ENCODE data around the gene DCP1B.
"Not testable (repeated sequence)": the region's sequence is repeated elsewhere in the genome, so short reads cannot be mapped to it uniquely, and the experiment has no call there.

The DCP1B gene

DNA sequence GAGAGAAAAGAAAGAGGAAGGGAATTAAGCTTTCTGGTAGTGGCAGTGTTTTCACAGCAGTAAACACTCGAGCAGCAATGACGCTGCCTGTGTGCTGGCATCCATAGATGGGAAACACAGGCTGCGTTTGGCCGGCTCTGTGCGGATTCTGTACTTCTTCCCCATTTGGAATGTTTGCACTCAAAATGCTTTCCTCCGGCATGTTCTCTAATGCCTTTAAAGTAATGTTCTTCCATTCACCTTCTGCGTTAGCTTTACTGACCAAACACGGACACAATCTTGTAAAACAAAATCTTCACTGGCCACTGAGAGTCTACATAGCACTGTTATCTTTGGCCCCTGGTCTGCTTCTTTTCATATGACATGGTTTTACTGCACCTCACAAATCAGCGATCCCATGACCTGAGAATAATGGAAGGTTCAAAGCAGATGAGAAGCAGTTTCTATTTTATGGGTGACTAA, 31.4 kb downstream of the DCP1B start:
- no peak for DNase-seq

DNA sequence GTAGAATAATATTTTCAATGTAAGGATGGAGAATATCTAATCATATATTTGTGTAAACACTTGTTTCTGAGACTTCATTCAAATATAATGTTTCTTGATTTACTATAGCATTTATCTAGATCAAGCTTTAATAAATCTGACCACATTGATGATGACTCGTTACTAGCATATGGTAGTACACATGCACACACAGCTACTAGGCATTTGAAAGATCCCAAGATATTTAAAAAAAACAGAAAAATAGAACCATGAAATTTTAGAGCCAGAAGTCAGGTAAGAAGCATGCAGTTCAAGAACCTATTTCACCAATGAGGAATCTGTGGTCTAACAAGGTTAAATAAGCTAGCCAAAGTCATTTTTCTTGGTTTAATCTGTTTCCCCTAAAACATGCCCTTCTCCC, 32.0 kb downstream of the DCP1B start:
- no peak for DNase-seq

DNA sequence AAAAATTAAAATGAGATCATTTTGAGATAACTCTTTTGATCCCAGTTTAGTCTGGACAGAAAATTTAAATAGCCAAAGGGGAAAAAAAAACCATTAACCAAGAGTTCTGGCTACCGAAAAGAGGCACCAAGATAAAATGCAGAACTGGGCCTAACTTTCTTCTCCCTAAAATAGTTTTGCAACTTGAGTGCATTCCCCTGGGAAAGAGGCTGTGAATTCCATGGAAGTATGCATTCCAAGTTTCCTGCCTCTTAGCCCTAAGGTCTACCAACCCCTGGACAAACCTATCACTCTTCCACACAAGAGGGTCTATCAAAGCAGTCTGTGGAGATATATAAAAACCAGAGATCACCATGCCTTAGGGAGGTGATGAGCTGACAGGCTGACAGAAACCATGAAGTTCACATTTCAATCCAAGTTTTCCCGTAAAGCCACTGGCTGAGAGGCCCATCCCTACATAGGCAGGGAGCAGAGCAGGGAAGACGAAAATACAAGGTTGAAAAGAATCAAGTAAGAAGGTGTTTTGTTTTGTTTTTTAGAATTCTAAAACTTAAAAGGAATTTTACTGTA, 33.8 kb downstream of the DCP1B start:
- DNase-seq: no peak

DNA sequence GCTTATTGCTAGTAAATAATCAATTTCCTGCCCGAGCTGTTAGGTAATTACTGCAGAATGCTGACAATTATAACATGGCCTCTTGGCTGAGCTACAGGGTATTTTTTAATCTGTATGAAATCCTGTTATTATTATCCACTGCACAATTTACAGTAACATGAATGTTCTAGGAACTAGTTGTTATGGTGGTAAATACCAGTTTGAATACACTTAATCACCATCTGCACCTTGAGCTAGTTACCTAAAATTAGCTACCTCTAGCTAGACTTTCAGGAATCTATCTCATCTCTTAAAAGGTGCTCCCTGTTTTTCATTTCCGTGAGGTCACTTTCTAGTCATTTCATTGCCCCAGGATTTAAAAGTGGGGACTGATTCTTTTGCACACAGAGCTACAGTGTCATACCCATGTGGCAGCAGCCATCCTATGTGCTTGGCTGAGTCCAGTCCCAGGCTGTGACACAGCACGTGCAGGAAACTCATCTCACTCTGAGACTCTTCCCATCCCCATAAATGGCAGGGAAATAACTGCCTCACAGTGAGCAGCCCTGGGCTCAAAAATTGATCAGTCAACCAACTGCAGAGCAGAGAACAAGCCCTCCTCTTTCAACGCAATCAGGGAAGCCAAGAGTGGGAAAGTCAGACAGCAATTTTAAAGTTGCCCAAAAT, 37.6 kb downstream of the DCP1B start:
- no peak for DNase-seq

DNA sequence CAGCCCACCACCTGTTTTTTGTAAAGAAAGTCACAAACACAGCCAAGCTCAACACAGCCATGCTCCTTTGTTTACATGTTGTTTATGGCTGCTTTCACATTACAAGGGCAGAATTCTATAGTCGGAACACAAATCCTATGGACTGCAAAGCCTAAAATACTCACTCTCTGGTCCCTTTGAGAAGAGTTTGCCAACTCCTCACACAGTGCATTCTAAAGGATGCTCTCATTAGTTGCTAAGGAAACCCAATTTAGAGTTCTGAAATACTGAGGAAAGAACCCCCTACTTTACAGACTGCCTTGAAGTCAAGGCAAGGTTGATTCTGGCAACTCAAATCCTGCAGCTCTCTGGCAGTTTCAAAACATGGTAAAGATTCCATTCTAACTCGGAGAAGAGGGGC, 38.3 kb downstream of the DCP1B start:
- DNase-seq: no peak

DNA sequence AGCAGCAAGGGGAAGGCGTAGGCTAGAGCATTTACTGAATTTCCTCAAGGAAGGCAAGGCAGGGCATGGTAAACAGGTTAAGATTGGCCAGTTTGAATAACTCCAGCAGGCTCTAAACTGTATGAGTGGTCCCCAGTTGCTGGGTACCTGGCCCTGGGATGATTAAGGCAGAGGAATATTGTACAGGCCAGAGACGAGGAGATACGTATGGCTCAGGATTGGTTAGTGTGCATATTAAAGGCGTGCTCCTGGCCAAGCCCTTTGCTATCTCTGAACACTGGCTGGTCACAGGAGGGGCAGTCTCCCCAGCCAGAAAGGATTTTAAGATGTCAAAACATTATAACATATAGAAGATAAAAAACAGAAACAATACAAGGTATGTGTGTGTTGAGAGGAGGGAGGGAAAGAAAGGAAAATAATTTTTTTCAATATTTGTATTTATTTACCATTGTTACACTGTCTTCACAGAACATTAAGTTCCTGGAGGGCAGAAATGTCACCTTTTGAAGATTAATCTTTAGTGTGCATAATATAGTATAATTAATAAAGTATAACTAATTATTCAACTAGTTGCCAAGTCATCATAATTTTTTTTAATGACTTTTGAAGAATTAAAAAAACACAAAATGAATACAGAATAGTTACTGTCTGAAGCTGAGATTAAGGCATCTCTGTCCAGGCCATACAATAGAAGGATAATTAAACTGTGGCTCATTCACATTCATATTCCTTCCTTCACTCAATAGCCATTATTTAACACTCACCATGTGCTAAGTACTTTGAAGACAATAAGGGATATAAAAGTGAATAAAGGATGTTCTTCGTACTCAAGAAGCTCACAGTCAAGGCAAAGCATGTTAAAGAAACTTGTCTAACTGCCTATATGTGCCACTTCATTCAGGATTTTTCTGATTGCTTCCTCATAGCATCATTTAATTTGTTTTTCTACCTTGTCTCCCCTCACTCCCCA, 41.9 kb downstream of the DCP1B start:
- no peak for DNase-seq

DNA sequence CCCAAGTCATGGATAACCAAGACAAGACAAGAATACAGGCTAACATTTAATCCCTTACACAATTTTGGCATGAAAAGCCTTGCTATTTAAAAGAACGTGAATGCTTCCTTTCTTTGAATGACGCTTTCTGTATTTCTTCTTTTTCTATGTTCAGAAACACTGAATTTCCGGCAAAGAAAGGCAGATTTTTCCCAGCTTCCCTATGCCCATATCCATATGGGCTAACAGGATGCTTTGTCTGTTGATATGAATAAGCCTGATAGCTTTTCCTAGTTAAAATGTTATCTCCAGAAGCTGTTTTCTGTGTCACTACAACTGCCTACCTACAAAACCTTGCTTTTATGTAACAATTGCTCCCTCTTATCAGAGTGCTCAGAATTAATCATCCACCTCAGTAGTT, 47.5 kb downstream of the DCP1B start:
- DNase-seq: no peak

DNA sequence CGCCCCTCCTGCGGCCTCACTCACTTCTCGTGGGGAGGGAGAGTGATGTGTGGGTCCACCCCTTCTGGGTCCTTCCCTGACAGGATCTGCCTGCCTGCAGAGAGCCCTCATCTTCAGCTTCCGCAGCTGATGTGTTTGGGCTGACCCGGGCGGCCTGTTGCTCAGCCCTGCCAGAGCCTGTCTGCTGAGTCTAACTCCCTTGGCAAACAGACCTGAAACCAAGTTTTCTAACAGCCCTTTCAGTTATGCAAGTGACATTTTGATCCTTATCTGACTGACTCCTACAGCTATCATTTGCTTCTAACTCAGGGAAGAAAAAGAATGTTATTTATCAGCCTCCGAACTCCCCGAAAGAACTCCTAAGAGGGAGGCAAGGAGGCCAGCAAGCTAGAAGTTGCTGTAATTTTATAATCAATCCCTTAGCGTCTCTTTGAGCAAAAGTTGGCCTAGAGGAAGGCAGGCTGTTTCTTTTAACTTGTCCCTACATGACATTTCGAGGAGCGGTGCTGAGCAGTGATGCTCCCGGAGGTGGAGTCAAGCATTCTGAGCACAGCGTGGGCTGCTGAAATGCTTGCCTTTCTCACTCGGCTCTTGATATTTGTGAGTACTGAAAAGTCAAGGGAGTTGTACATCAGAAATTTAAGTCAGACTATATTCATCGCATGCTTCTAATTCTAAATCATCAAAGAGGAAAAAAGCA, 54.3 kb downstream of the DCP1B start:
- DNase-seq: no peak

DNA sequence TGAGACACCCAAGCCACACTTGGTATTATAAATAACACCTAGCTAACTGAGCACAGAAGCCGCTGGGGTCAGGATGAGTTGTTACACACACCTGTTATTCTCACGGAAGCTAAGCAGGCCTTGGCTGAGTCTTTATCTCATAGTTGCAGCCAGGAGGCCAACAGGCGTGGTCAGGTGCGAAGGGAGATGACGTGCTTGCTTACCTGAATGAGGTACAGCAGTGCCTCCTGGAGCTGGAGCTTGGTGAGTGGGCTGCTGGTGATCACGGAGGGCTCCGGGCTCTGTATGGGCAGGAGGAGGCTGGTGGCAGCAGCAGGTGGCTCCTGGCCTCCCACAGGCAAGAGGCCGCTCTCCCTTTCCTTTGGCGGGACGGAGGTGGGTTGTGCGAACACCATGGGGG, 55.4 kb downstream of the DCP1B start:
- no peak for DNase-seq

DNA sequence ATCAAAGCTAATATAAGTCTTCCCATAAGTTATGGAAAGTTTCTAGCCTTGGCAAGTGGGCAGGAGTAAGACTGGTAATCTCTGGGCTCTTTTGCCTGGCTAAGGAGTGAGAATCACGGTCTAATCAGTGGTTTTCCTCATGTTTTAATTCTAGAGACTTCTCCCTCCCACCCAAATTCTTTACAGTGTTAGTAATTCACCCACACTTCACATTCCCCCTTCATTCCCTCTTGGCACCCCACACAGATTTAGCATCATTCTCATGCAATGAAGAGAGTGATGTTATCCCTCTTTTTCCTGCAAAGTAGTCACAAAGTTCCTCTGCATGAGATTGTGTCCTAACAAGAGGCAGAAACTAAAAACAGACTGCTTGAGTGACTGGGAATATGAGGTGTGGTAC, 57.2 kb downstream of the DCP1B start:
- no peak for DNase-seq

DNA sequence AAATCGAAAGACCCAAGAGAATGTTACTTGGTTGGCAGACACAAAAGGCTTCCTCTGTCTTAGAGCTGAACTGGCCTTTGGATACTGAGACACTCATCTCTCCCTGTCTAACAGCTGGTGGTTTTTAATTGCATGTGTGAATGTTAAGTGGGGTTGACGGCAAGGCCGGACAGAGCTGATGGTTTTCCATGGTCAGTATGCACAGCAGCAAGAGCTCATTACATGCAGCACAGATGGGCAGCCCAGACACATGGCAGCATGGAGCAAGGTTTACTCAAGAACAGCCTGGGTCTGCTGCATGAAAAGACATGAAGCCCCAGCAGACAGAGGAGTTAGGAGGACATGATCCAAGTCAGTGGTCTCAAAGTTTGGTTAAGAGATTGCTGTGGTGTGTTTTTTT, 58.0 kb downstream of the DCP1B start:
- no peak for DNase-seq

DNA sequence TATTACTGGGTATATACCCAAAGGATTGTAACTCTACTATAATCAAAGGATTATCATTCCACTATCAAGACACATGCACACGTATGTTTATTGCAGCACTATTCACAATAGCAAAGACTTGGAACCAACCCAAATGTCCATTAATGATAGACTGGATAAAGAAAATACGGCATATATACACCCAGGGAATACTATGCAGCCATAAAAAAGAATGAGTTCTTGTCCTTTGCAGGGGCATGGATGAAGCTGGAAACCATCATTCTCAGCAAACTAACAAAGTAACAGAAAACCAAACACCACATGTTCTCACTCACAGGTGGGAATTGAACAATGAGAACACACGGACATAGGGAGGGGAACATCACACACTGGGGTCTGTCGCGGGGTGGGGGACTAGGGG, 58.8 kb downstream of the DCP1B start:
- DNase-seq: not testable (repeated sequence)

DNA sequence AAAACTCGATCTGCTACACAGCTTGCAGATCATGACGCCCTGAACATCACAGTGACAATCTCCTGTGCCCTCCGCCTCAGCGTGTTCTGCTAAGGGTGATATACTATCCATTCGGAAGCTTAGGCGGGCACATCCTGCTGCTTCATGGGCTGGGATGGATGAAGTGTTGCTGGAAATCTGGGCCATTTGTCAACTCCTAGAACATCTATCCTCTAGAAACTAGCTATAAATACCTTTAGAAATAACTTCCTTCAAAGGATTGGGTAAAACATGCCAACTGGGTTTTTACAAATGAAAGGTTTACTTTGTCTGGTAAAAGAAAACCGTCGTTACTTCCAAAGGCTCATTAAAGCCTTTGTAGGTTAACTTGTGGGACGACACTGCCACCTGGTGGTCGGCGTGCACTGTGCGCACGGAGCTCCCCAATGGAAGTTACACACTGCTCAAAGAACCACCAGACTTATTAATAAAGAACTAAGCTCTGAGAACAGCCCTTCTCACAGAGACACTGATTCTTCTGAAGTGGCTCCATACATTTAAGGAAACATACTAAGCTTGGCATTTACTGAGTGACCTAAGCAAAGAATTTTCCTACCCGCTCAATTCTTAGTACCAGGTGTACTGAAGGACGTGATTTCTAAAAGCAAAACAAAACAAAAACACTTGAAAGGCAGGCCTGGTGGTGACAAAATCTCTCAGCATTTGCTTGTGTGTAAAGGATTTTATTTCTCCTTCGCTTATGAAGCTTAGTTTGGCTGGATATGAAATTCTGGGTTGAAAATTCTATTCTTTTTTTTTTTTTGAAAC, 64.3 kb downstream of the DCP1B start:
- peak; percentile 90 for DNase-seq

DNA sequence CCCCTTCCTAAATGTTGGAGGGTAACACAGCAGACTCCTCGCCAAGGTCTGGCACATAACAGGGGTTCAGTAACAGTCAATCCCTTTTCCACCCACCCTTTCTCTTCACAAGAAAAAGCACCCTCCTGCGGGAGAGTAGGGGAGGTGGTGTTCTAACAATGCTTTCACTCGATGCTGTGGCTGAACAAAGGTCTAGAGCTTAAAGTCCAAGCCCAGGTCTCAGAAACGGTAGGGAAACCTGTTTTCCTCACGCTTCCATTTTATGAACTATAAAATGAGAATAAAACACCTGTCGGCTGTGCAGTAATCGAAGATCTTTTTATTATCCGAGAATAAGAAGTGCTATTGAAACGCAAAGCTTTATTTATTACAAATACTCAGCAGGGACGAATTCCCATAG, 64.9 kb downstream of the DCP1B start:
- DNase-seq: no peak

DNA sequence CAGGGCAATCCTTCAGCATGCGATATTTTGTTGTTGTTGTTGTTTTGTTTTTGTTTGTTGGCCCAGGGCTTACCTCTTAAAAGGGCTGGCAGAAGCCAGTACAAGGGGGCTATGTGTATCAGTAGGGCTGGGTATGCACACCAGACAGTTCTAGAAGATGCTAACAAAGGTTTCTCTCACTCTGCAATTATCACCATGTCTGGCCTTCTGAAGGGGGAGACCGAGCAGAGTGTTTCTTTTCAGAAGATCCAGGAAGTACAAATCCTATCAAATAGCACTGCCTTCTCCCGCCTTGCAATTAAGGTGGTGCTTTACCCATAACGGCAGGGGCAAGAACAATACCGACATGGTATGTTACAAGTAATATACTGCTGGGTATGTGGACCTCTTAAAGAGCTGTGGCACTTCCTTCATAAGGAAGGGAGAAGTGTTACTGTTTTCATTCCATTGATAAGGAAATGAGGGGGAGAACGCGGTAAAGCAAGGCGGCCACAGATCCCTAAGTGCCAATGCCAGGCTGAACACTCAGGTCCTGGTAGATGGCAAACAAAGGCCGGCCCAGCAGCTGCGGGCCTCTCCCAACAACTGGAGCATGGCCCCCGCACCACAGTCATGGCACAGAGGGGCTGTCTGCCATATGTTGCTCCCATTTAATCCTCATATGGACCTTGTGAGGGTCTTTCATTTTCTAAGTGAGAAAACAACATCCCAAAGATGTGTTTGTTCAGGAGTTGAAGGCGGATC, 66.6 kb downstream of the DCP1B start:
- no peak for DNase-seq

DNA sequence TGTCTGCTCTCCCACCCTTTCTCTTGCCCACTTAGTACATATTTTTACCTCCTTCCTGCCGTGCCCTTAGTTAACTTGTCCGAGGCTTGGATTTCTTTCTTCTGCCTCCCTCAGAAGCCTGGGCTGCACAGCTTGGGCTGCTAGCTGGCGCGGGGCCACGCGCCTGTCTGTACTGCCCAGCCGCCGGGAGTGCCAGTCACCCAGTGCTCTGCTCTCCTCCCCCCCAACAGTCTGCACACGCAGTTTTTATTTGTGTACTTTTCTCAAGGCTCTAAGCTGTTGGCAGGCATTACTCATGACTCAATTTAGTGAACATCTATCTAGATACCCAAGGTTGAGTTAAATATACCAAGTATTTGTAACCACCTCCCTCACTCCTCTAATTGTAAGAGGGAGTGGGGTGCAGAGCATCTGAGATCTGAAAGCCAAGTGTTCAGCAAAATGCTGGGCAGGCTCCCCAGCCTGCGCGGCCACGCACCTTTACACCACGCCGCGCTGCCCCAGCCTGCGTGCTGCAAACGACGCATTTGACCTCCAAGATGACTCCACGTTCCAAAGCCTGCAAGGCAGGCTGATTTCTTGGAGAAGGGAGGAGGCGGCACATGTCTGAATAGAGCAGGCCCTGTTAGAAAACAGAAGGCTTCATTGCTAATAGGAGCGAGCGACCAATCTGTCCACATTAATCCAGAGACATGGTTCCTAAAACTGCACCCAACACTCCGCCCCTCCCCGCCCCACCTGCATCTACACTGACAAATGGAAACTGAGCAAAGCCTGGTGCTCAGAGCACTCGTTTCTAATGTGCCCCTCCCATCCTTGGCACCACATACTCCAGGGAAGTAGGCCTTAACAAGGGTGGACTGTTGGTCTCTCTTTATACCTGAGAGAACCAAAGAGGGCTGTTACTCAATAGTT, 67.6 kb downstream of the DCP1B start:
- DNase-seq: no peak

DNA sequence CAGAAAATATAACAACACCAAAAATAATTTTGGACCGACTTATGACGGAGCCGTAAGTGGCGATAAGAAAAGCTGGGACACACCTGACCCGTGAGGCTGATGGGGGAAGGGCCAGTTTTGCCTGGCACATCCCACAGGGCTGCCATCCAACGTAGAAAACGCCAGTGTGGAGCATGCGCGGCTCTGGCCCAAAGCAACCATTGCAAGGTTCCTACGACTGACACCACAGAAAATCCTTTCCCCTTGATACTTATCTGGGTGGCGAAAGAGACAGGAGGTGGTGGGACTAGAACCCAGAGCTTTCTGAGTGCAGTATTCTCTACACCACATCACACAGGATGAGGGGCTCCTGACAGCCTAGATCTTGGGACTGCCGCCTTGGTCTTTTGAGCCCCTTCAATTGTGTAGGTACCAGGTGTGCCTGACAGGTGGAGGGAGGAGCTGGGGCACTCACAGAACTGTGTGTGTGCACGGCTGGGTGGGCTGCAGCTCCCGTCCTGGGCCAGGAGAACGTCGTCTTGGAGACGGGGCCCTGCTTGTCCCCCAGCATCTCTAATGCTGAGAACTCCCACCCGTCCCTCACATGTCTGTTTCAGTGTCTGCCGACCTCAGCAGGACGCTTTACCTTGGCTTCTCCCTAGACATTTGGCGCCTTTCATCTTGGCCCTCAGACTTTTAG, 68.4 kb downstream of the DCP1B start:
- DNase-seq: no peak

DNA sequence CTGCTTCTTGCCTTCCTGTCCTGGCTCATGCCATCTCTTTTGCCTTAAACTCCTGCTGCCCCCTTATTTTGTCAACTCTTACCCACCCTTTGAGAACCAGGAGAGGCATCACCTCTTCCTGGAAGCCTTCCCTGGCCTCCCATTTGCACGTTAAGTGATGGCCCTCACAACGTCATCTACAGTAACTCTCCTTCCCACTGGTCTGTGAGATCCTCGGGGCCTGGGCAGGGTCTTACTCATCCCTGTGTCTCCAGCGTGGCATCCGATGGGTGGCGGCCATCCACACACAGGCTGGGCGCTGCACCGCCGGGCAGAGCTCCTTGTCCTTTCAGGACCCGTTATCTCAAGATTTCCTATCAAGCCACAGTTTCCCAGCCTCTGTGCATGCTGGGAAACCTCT, 69.0 kb downstream of the DCP1B start:
- no peak for DNase-seq

DNA sequence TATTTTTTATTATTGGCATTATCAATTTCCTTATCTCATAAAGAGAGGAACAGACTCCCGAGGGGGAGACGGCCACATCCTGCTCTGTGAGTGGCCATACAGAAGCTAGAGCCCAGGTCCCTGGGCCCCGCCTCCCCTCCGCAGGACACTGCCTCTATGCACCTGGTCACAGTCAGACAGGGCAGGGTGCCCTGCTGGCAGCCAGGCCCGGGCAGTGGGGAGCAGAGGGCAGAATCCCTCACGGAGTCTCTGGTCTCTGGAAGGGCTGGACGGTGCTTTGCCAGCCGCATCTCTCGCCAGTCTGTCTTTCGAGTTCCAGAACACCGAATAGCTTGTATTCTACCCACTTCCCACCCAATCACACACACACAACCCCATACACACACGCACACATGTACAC, 69.4 kb downstream of the DCP1B start:
- DNase-seq: no peak

DNA sequence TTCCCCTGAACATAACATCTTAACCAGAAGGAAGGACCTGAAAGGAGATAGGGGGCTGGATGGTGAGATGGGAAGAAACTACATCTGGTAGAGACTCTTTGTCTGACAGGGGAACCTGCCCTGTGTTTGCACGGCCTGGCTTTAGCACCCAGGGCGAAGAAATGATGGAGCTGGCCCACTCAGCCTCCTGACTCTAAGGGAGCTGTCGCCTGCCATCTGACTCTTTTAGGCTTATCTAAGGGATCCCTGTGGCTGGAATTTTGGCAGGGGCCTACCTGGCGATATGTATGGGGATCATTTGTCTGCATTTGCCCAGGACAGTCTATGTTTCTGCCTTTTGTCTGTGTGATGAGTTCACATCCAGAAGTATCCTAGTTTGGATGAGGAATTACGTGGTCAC, 70.2 kb downstream of the DCP1B start:
- DNase-seq: no peak
